ENCODE data around the gene EIF3B.
"Not testable (repeated sequence)": the region's sequence is repeated elsewhere in the genome, so short reads cannot be mapped to it uniquely, and the experiment has no call there.

Gene EIF3B

DNA sequence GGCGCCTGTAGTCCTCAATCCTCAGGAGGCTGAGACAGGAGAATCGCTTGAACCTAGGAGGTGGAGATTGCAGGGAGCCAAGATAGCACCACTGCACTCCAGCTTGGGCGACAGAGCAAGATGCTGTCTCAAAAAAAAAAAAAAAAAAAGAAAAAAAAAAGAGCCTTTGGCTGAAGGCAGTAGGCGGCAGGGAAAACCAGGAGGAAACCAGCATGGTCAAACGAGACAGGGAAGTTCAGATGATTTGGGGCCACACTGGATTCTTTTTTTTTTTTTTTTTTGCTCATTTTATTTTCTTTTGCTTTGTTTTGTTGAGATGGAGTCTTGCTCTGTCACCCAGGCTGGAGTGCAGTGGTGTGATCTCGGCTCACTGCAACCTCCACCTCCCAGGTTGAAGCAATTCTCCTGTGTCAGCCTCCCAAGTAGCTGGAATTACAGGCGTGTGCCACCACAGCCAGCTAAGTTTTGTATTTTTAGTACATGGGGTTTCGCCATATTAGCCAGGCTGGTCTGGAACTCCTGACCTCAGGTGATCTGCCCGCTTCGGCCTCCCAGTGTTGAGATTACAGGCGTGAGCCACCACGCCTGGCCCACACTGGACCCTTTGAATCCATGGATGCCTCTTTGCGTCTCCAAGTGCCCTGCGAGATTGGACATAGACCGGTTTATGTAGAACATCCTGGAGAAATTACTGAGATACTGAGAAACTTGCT, 7.1 kb upstream of the EIF3B start:
- DNase-seq (ENCODE audit: low read depth), result not testable (repeated sequence)

DNA sequence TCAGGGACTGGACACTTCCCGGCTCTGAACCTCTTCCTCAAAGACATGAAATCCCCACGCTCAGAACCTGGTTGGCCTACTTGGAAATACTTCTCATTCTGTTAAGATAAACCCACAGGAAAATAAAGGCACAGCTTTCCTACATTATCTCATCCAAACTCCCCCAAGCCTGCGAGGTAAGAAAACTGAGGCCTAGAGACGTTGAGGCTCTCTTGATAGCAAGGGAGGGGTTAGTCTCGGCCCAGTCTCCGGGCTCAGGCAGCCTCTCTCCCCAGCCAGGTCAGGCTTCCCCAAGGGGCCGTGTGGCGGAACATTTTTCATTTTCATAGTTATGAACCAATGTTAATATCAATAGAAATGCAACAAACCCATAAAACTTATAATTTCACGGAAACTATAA, 4.6 kb upstream of the EIF3B start:
- no peak for DNase-seq (ENCODE audit: low read depth)

DNA sequence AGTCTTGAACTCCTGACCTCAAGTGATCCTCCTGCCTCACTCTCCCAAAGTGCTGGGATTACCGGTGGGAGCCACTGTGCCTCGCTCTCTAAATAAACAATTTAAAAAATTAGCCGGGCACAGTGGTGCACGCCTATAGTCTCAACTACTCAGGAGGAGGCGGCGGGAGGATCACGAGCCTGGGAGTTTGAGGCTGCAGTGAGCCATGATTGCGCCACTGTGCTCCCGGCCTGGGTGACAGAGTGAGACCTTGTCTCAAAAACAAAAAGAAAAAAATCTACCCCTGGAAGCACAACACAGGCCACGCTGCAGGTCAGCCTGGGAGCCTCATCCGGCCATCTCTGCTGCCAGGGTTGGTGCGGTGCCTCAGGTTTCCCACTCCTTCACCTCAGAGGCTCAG, 3.8 kb upstream of the EIF3B start:
- no peak for DNase-seq (ENCODE audit: low read depth)

- no peak for DNase-seq (ENCODE audit: low read depth)
These were observed 1.3 kb upstream of the EIF3B start for GRCh38 chr7:2353113-2353935.

DNA sequence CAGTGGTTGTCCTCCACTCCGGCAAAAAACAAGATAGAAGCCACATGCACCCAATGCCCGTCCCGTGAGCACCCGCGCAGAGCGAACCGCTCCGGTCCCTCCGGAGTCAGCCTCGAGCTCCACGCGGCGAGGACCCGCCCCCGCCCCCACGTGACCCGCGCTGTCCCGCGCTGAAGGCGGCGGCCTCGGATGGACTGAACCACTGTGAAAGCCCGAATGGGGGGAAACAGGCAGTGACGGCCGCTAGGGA, 766 bp upstream of the EIF3B start:
- DNase-seq (ENCODE audit: low read depth), result peak; percentile 88

DNA sequence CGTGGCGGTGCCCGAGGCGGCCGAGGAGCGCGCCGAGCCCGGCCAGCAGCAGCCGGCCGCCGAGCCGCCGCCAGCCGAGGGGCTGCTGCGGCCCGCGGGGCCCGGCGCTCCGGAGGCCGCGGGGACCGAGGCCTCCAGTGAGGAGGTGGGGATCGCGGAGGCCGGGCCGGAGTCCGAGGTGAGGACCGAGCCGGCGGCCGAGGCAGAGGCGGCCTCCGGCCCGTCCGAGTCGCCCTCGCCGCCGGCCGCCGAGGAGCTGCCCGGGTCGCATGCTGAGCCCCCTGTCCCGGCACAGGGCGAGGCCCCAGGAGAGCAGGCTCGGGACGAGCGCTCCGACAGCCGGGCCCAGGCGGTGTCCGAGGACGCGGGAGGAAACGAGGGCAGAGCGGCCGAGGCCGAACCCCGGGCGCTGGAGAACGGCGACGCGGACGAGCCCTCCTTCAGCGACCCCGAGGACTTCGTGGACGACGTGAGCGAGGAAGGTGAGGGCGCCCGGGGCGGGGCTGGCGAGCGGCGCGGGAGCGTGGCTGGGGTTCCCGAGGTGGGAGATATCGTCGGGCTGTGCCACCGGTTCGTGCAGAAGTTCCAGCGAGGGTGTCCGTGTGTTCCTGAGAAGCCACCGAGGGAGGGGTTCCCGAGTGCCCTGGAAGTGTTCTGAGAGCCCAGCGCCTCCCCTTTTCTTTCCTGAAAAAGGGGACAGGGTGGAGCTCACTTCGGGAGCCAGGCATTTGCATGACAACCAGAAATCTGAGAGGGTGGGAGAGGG, 495 bp downstream of the EIF3B start:
- peak; percentile 15 for DNase-seq (ENCODE audit: low read depth)

DNA sequence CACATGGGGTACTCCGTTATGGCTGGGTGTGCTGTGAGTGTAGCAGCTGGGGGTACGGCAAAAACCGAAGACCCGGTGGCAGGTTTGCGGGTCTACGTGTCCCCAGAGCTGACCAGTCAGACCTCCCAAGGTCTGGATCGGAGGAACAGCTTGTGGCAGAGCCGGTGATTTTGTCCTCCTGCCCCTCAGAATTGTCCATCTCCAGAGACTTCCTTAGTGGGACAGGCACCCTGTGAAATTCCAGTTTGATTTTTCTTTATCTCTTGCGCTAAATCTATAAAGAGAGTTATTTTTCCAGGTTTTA, 1.0 kb downstream of the EIF3B start:
- DNase-seq (ENCODE audit: low read depth), result no peak

DNA sequence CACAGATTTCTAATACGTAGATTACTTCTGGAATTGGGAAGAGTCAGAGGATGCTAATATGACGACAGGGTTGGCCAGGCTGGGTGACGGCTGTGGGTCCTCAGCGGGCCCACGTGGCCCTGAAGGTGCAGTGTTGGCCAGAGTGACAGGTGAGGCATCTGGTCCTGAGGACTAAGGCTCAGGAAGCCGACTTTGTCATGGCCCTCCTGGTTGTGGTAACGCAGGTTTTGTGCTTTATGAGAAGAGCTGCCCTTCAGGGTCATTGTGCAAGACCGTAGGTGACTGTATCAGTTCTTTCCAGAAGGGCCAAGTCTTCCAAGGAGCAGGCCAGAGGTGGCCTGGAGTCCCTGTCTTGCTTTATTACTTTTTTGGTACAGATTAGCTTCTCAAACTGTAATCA, 2.5 kb downstream of the EIF3B start:
- DNase-seq (ENCODE audit: low read depth), result no peak

GRCh38 chr7:2357571-2357970, 2.9 kb downstream of the EIF3B start:
- no peak for DNase-seq (ENCODE audit: low read depth)

GRCh38 chr7:2358968-2359527, 4.4 kb downstream of the EIF3B start:
- no peak for DNase-seq (ENCODE audit: low read depth)

DNA sequence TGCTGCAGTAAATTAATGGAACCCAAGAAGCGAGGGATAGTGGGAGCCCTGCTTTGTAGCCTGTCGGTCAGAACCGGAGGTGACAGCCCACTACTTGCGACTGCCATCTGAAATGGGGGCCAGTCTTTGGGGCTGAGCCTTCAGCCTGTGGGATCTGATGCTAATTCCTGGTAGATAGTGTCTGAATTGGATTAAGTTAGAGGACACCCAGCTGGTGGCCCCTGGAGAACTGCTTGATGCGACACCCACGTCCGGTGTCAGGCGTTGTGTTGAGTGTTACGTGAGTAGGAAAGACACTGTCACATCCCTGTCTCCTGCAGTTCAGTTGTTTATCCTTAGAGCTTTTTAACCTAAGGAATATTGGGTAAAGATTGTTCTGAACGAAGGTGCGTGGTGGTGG, 5.0 kb downstream of the EIF3B start:
- no peak for DNase-seq (ENCODE audit: low read depth)

GRCh38 chr7:2360796-2361195, 6.2 kb downstream of the EIF3B start:
- DNase-seq (ENCODE audit: low read depth), result no peak

DNA sequence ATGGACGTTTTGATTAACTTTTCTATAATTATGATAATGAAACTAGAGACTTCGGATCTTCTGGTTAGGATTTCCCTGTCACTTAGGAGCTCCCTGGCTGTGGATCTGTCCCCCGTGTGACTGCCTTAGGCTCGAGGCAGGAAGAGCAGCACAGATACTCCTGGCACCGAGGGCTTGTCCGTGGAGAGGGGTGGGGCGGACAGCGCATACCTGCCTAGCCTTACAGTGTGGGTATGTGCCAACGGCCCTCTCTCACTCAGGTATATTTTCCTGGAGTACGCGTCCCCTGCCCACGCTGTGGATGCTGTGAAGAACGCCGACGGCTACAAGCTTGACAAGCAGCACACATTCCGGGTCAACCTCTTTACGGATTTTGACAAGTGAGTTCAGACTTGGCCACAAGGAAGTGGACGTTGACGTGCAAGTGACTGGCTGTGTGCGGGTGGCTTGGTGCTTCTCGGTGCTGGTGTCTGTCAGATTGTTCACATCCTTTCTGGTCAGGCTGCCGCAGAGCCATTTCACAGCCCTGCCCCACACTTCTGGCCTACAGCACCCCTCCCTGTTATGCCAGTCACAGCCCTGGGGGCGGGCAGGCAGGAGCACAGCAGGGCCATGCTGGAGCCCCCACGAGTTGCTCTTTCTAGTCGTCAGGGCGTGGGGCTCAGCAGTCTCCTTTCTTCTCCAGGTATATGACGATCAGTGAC, 7.9 kb downstream of the EIF3B start:
- DNase-seq (ENCODE audit: low read depth), result no peak

DNA sequence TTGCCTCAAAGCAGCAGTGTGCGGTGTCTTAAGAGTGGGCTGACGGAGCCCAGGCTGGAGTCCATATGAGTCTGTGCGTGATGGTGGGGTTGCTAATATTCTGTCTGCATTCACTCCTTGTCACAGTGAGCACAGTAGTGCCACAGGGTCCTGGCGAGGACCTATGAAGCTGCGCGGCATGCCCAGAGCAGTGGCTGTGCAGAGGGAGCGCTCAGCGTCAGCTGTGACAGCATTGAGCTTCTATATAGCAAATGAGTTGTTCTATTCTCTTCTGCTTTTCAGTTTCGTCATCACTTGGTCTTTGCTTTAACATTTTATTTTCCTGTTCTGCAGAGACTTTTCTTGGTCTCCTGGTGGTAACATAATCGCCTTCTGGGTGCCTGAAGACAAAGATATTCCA, 14.5 kb downstream of the EIF3B start:
- DNase-seq (ENCODE audit: low read depth), result no peak

DNA sequence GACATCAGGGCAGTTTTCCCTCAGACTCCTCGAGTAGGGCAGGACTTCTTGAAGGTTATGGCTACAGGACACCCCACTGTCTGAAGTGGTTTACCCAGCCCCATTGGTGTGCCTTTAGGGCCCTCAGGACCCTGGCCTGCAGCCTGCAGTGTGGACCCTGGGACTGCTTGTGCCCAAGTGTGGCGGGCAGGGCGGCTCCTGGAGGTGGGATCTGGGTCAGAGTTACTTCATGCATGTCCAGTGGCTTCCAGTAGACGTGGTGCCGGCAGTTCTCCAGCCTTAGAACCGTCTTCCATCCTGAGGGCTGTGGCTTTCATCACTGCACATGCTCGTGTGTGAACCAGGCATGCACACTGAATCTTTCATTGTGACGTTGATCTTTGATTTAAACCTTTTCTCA, 16.7 kb downstream of the EIF3B start:
- DNase-seq (ENCODE audit: low read depth), result no peak

DNA sequence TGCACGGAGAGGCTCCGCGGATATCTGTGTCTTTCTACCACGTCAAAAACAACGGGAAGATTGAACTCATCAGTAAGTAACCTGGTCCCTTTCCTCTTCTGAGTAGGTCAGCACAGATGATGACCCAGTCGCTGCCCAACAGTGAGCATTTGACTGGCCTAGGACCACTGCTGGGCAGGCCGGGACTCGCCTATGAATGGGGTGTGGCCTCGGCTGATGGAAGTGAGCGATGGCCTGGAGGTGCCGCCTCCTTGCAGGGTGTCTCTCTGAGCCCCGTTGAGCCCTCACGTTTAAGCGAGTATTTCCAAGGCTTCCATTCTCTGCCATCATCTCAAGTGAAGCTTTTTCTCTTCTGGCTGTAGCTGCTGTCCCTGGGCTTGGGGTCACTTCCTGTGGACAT, 18.1 kb downstream of the EIF3B start:
- DNase-seq (ENCODE audit: low read depth), result no peak

- DNase-seq (ENCODE audit: low read depth), result no peak
These were observed 18.5 kb downstream of the EIF3B start for GRCh38 chr7:2373124-2373556.

DNA sequence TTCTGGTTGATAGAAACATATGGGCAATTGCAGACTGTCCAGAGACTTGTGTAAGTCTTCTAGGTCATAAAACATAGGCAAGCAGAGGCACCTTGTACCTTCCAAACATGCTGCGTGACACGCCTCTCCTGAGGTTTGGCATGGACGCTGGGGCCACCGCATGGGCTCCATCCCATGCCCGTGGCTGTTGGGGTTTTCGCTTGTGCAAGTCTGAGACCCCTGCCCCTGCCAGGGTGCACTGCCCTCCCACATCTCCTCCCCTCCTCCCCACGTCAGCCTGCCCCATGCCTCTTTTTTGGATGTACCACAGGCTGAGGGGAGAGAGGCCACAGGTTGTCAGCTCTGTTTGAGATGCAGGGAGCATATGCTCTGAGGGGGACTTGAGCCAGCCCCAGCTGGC, 19.0 kb downstream of the EIF3B start:
- DNase-seq (ENCODE audit: low read depth), result no peak

GRCh38 chr7:2374401-2374800, 19.8 kb downstream of the EIF3B start:
- no peak for DNase-seq (ENCODE audit: low read depth)

DNA sequence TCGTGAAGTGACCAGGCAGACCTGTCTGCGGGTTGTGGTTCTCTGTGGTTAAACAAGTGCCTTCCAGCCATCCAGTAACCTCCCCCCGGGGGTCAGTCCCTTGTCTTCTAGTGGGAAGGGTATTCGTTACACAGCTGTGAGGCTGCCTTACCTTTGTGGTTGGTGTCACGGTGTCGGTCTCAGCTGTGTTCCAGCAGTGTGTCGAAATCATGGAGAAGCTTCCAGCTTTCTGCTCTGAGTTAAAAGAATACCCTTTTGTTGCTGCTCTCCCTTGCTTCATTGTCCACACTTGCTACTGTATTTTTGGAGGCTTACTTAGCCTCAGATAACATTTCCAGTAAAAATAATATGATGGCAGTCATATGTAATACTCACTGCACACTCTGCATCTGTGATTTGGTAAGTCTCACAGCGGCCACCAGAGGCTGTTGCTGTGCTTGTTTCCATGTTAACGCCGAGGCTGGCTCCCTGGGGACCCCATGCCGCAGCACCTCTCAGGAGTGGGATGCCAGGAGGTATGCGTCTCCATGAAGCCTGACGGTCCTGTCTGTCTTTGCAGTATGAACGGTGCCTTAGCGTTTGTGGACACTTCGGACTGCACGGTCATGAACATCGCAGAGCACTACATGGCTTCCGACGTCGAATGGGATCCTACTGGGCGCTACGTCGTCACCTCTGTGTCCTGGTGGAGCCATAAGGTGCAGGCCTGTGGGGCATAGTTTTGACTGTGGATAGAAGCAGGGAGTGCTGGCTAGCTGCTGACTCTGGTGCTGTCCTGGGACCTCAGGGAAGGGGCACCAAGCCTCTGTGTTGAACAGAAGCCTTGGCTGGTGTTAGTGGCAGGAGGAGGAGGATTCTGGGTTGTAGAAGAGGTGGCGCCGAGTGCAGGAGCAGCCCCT, 20.5 kb downstream of the EIF3B start:
- DNase-seq (ENCODE audit: low read depth), result no peak

All from stimulated activated CD8-positive, alpha-beta memory T cell treated with anti-CD3 and anti-CD28 coated beads, Interleukin-12 subunit alpha, Interleukin-12 subunit beta, amount 100 ng/mL, for 4 hours (primary cell).